HepG2 (cell line): ENCODE results near the gene TMEM132D. TPM values are rescaled to one million over a fixed set of nuclear protein-coding genes. Genes with fewer than 3 reads are reported as not detected.

Experiments
- ATAC-seq: fragments of 200-7000 bp; cut with Tn5 transposase; 3 replicates; pipeline ENCODE4 v1.9.1; 2020; ENCODE audit warnings: mild to moderate bottlenecking, moderate library complexity
- BruUV-seq: library from RNA; stranded (reverse); fragments of 400-500 nt; replicated peaks from 2 replicates; lab custom pipeline; 2021; lab: Mats Ljungman, UMichigan
- CTCF ChIA-PET: fragments of 300-600 bp; formaldehyde crosslinking; extraction: SDS; loops from one replicate; lab custom pipeline; 2021; ENCODE audit warnings: low total read pairs, inconsistent platforms, low intra/inter-chr PET ratio; lab: Yijun Ruan, JAX
- POLR2A ChIA-PET: fragments of 350-600 bp; sonication (Branson Sonifier 250); formaldehyde crosslinking; loops from one replicate; lab custom pipeline; 2020; ENCODE audit warnings: antibody characterized with exemption, inconsistent platforms; lab: Yijun Ruan, JAX
- DNase-seq: peaks from one replicate; pipeline ENCODE4 v3.0.0-alpha.2; 2015; ENCODE audit warnings: low spot score
- FAIRE-seq: peaks from 3 replicates; lab custom pipeline; 2011; peaks lifted over from hg19 to GRCh38; lab: Jason Lieb, UNC
- H2AFZ ChIP-seq: one replicate; pipeline ENCODE4 v1.6.1; 2011; ENCODE audit warnings: low read length, inconsistent platforms
- H3K27ac ChIP-seq: fragments of 300-600 bp; 3 replicates; pipeline ENCODE4 v1.8.0; 2011; ENCODE audit warnings: mixed run types, mild to moderate bottlenecking, mixed read lengths, low read length, inconsistent platforms; ENCODE audit not compliant: insufficient read depth; ENCODE audit errors: extremely low read length
- H3K27me3 ChIP-seq, 2 experiments: fragments of 200-600 bp in 1 of 2; 2 replicates in 1 of 2; 3 replicates in 1 of 2; pipeline versions ENCODE4 v1.6.0 to v1.8.0; 2011; ENCODE audit warnings: low read length in 2 of 2, mild to moderate bottlenecking in 2 of 2, moderate library complexity in 2 of 2, inconsistent platforms in 1 of 2; ENCODE audit not compliant: insufficient read depth in 2 of 2, control insufficient read depth in 1 of 2
- H3K36me3 ChIP-seq, 2 experiments: fragments of 200-600 bp in 1 of 2; replicated peaks in 1 of 2; 2 replicates in 1 of 2; 3 replicates in 1 of 2; pipeline versions ENCODE4 v1.5.1 to v1.8.0; 2011; ENCODE audit warnings: low read length in 2 of 2, inconsistent platforms in 1 of 2; ENCODE audit not compliant: insufficient read depth in 2 of 2, control insufficient read depth in 1 of 2
- H3K4me1 ChIP-seq: 2 replicates; pipeline ENCODE4 v1.5.1; 2012; ENCODE audit warnings: low read length, inconsistent platforms; ENCODE audit not compliant: insufficient read depth
- H3K4me2 ChIP-seq: 2 replicates; pipeline ENCODE4 v1.6.0; 2011; ENCODE audit warnings: low read depth, low read length, inconsistent platforms
- H3K4me3 ChIP-seq, 3 experiments: fragments of 200-600 bp in 1 of 3; sonication (generic), shearing (Covaris generic) in 1 of 3; replicated peaks in 1 of 3; 2 replicates each; pipeline ENCODE4 v1.5.1; 2011 to 2016; ENCODE audit warnings: low read length in 3 of 3, inconsistent platforms in 2 of 3, low read depth in 2 of 3, mild to moderate bottlenecking in 2 of 3, control low read depth in 1 of 3, mixed read lengths in 1 of 3; ENCODE audit not compliant: insufficient read depth in 1 of 3
- H3K79me2 ChIP-seq: one replicate; pipeline ENCODE4 v1.6.1; 2011; ENCODE audit warnings: low read length, inconsistent platforms; ENCODE audit not compliant: insufficient read depth
- H3K9ac ChIP-seq: 2 replicates; pipeline ENCODE4 v1.6.0; 2011; ENCODE audit warnings: mild to moderate bottlenecking, low read depth, low read length, inconsistent platforms; ENCODE audit not compliant: insufficient read depth
- H3K9me3 ChIP-seq: 2 replicates; pipeline ENCODE4 v1.5.1; 2012; ENCODE audit warnings: mild to moderate bottlenecking, low read length
- H4K20me1 ChIP-seq: 2 replicates; pipeline ENCODE4 v1.6.0; 2011; ENCODE audit warnings: inconsistent platforms, mild to moderate bottlenecking, low read length, moderate library complexity; ENCODE audit not compliant: insufficient read depth
- BRCA1 ChIP-seq: sonication (generic); formaldehyde crosslinking; IDR thresholded peaks from 2 replicates; pipeline ENCODE4 v1.4.0; 2020; ENCODE audit warnings: missing genetic modification reagents
- CCAR2 ChIP-seq: fragments of 200-400 bp; formaldehyde crosslinking; optimal IDR thresholded peaks from 2 replicates; pipeline ENCODE3; 2018; ENCODE audit warnings: low read depth, mild to moderate bottlenecking, low read length, moderate library complexity
- HIC2 ChIP-seq: sonication (generic); formaldehyde crosslinking; IDR thresholded peaks from 2 replicates; pipeline ENCODE4 v1.9.0; 2022; ENCODE audit warnings: low read depth, missing genetic modification reagents
- MEF2D ChIP-seq: sonication (generic); formaldehyde crosslinking; IDR thresholded peaks from 2 replicates; pipeline ENCODE4 v1.5.1; 2020; ENCODE audit warnings: mild to moderate bottlenecking, missing genetic modification reagents
- SRSF4 ChIP-seq: fragments of 200-400 bp; formaldehyde crosslinking; IDR thresholded peaks from one replicate; pipeline ENCODE4 v1.6.1; 2018; ENCODE audit warnings: mild to moderate bottlenecking, low read depth, low read length, moderate library complexity; ENCODE audit not compliant: poor library complexity, severe bottlenecking
- THAP9 ChIP-seq: sonication (generic); formaldehyde crosslinking; IDR thresholded peaks from 2 replicates; pipeline ENCODE4; 2020; ENCODE audit warnings: missing genetic modification reagents, mild to moderate bottlenecking, borderline replicate concordance
- ZBTB20 ChIP-seq: sonication (generic); formaldehyde crosslinking; IDR thresholded peaks from 2 replicates; pipeline ENCODE4 v1.8.1; 2023; ENCODE audit warnings: missing genetic modification reagents, low read depth, mild to moderate bottlenecking, borderline replicate concordance
- ZNF572 ChIP-seq: sonication (generic); formaldehyde crosslinking; IDR thresholded peaks from 2 replicates; pipeline ENCODE4 v1.5.1; 2020; ENCODE audit warnings: mild to moderate bottlenecking, missing genetic modification reagents
- ZNF737 ChIP-seq: sonication (generic); formaldehyde crosslinking; IDR thresholded peaks from 2 replicates; pipeline ENCODE4 v1.5.0; 2020; ENCODE audit warnings: missing genetic modification reagents, mild to moderate bottlenecking, borderline replicate concordance
- ZNF775 ChIP-seq: sonication (generic); formaldehyde crosslinking; IDR thresholded peaks from 2 replicates; pipeline ENCODE4 v1.4.0; 2020; ENCODE audit warnings: missing genetic modification reagents, mild to moderate bottlenecking, moderate library complexity, borderline replicate concordance
- WGBS: methylation state at CpG from one replicate; pipeline ENCODE4 v1.1.6; 2017; ENCODE audit warnings: low lambda C conversion rate; 5-methylcytosine and 5-hydroxymethylcytosine counted together
- in situ Hi-C: cut with HindIII; loops from 2 replicates; pipeline ENCODE4 v1.10.0; 2017; ENCODE audit warnings: low pct_unique_long_range_greater_than_20kb; ENCODE audit not compliant: extremely low pct_ligation_motif_present
- intact Hi-C: fragments of 100-400 bp; cut with micrococcal nuclease; formaldehyde crosslinking; loops from one replicate; pipeline ENCODE4 v1.10.0; 2022; ENCODE audit not compliant: unreplicated experiment
- polyA plus RNA-seq, 8 experiments: library from polyadenylated mRNA; depleted of rRNA in 3 of 8; stranded (reverse) in 7 of 8; unstranded in 1 of 8; fragments of >200 nt; fragmentation: Illumina TruSeq in 4 of 8; extraction: Trizol in 4 of 8; gene quantifications; 2 replicates each; pipeline versions ENCODE4 v1.2.1 to v1.2.3, GENCODE V29; 2011 to 2016; ENCODE audit warnings: low read depth in 4 of 8, missing spikeins in 1 of 8, mixed read lengths in 1 of 8; ENCODE audit not compliant: insufficient read depth in 1 of 8
- total RNA-seq, 5 experiments: library from RNA; depleted of rRNA; stranded (reverse); fragments of >200 nt; fragmentation: Illumina TruSeq; extraction: Trizol; gene quantifications; 2 replicates each; pipeline ENCODE4 v1.2.3, GENCODE V29; 2016; ENCODE audit warnings: low read depth in 1 of 5

Gene TMEM132D
- total and polyA plus RNA-seq, 2 of the 13 experiments (the other 11 are each of a cell fraction or from before 2014, with no cell fraction given), result not detected

- intact Hi-C loops (no loop called here), in situ Hi-C loops (no loop called here)
- ATAC-seq (no peak), DNase-seq (no peak), FAIRE-seq (no peak)
- H2AFZ ChIP-seq, result no peak overlapping the region
- H3K4me2 ChIP-seq, result no peak overlapping the region
- no peak for TF ChIP-seq CCAR2
- no peak for TF ChIP-seq THAP9 (CRISPR knock-in tag)
- TF ChIP-seq ZBTB20 (CRISPR knock-in tag), result no peak
- no peak for TF ChIP-seq SRSF4
- no peak for TF ChIP-seq HIC2 (CRISPR knock-in tag)
- no peak for TF ChIP-seq BRCA1 (CRISPR knock-in tag)
- no peak for TF ChIP-seq ZNF572
- TF ChIP-seq MEF2D (CRISPR knock-in tag), result no peak
- no peak for TF ChIP-seq ZNF737 (CRISPR knock-in tag)
- TF ChIP-seq ZNF775 (CRISPR knock-in tag), result no peak
- H3K27me3 ChIP-seq, result no peaks in the 10 kb centered on the region
- no peak overlapping the region for H3K4me3 ChIP-seq
- CTCF ChIA-PET, result no interaction called here
- no peaks in the 10 kb centered on the region for H3K4me1 ChIP-seq
- no peak overlapping the region for H3K27ac ChIP-seq
- BruUV-seq, result no TSS peak
- no peaks in the 10 kb centered on the region for H3K36me3 ChIP-seq
- H3K79me2 ChIP-seq, result no peaks in the 10 kb centered on the region
- no peak overlapping the region for H3K9ac ChIP-seq
- 52% methylated on average over 5 of the region's 5 CpGs for WGBS
- no peaks in the 10 kb centered on the region for H4K20me1 ChIP-seq
- no peaks in the 10 kb centered on the region; the same call in 1 of the 2 replicates for H3K9me3 ChIP-seq
- POLR2A ChIA-PET, result no interaction called here
These were observed 688.3 kb downstream of the TMEM132D start for GRCh38 chr12:129215556-129215955.
